Measurements from ENCODE around the gene LYL1.
A peak's percentile ranks its signal among the peaks of the same experiment; 100 is the strongest.

LYL1 gene

DNA sequence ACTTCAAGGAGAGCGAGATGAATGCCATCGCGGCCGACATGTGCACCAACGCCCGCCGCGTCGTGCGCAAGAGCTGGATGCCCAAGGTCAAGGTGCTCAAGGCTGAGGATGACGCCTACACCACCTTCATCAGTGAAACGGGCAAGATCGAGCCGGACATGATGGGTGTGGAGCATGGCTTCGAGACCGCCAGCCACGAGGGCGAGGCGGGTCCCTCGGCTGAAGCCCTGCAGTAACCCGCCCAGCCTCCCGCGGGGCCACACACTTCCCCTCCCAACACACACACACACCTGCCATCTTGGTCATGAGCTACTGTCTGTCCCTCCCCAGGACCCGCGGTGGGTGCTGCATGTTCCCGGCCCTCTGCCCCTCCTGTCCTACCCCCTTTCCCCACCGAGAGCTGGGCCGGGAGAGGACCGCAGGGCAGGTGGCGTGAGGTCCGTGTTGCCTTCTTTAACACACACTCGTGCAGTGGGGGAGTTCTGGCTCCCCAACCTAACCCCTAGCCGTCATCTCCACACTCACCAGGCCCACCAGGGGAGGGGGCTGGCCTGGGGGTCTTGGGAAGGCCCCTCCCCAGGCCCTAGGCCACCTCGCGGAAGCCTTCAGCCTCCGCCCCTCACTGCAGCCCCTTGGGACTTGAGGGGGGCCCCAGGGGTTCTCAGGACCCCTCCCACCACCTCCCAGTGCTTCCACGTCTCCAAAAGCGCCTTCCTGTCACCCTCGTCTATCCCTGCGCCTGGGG is 35.7 kb upstream of the LYL1 start:
- Histone ChIP-seq H3K27ac (replicated peaks) (peak overlapping the region; percentile 50), H3K27me3 (ENCODE audit: insufficient read depth, poor library complexity, severe bottlenecking) (no peaks in the 10 kb centered on the region), H3K4me3 (replicated peaks; ENCODE audit: insufficient read depth, low read length) (no peak overlapping the region)
- DNase-seq (ENCODE audit: low read depth in 1 of 2, low spot score in 1 of 2): no peak
- TF ChIP-seq GABPA (IDR thresholded peaks at IDR 0.05; ENCODE audit: low read depth) (no peak), POLR2AphosphoS5 (IDR thresholded peaks at IDR 0.05; ENCODE audit: low read depth) (peak; percentile 15; the same call in 1 of the 2 replicates), SPI1 (IDR thresholded peaks at IDR 0.05; ENCODE audit: borderline replicate concordance, low read depth) (no peak)
- TF ChIP-seq, protein P1, sequence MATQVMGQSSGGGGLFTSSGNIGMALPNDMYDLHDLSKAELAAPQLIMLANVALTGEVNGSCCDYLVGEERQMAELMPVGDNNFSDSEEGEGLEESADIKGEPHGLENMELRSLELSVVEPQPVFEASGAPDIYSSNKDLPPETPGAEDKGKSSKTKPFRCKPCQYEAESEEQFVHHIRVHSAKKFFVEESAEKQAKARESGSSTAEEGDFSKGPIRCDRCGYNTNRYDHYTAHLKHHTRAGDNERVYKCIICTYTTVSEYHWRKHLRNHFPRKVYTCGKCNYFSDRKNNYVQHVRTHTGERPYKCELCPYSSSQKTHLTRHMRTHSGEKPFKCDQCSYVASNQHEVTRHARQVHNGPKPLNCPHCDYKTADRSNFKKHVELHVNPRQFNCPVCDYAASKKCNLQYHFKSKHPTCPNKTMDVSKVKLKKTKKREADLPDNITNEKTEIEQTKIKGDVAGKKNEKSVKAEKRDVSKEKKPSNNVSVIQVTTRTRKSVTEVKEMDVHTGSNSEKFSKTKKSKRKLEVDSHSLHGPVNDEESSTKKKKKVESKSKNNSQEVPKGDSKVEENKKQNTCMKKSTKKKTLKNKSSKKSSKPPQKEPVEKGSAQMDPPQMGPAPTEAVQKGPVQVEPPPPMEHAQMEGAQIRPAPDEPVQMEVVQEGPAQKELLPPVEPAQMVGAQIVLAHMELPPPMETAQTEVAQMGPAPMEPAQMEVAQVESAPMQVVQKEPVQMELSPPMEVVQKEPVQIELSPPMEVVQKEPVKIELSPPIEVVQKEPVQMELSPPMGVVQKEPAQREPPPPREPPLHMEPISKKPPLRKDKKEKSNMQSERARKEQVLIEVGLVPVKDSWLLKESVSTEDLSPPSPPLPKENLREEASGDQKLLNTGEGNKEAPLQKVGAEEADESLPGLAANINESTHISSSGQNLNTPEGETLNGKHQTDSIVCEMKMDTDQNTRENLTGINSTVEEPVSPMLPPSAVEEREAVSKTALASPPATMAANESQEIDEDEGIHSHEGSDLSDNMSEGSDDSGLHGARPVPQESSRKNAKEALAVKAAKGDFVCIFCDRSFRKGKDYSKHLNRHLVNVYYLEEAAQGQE (IDR thresholded peaks at IDR 0.05; ENCODE audit: insufficient replicate concordance, low read depth): no peak
- TF ChIP-seq, protein P2, sequence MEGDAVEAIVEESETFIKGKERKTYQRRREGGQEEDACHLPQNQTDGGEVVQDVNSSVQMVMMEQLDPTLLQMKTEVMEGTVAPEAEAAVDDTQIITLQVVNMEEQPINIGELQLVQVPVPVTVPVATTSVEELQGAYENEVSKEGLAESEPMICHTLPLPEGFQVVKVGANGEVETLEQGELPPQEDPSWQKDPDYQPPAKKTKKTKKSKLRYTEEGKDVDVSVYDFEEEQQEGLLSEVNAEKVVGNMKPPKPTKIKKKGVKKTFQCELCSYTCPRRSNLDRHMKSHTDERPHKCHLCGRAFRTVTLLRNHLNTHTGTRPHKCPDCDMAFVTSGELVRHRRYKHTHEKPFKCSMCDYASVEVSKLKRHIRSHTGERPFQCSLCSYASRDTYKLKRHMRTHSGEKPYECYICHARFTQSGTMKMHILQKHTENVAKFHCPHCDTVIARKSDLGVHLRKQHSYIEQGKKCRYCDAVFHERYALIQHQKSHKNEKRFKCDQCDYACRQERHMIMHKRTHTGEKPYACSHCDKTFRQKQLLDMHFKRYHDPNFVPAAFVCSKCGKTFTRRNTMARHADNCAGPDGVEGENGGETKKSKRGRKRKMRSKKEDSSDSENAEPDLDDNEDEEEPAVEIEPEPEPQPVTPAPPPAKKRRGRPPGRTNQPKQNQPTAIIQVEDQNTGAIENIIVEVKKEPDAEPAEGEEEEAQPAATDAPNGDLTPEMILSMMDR (IDR thresholded peaks at IDR 0.05; ENCODE audit: insufficient read depth, low read length): no peak

DNA sequence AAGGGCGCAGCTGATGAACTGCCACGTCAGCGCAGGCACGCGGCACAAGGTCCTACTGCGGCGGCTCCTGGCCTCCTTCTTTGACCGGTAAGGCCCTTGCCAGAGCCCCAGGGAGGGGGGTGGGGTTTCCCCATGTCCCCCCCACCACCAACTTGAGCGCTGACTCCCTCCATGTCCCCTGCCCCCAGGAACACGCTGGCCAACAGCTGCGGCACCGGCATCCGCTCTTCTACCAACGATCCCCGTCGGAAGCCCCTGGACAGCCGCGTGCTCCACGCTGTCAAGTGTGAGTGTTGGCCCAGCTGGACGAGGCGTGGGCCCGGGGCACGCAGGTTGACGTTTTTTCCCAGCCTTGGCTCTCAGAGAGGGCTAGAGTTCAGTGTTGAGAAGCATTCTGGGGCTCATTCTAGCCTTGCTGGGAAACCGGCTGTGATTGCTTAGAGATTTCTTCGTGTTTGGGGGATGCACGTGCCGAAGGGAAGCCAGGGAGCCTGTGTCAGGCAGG is 34.7 kb upstream of the LYL1 start:
- DNase-seq (ENCODE audit: low read depth in 1 of 2, low spot score in 1 of 2): no peak
- TF ChIP-seq GABPA (IDR thresholded peaks at IDR 0.05; ENCODE audit: low read depth): no peak
- TF ChIP-seq SPI1 (IDR thresholded peaks at IDR 0.05; ENCODE audit: borderline replicate concordance, low read depth): no peak
- TF ChIP-seq, protein P1 (IDR thresholded peaks at IDR 0.05; ENCODE audit: insufficient replicate concordance, low read depth): no peak
- TF ChIP-seq POLR2AphosphoS5 (IDR thresholded peaks at IDR 0.05; ENCODE audit: low read depth): no peak
- TF ChIP-seq, protein P2 (IDR thresholded peaks at IDR 0.05; ENCODE audit: insufficient read depth, low read length): no peak

DNA sequence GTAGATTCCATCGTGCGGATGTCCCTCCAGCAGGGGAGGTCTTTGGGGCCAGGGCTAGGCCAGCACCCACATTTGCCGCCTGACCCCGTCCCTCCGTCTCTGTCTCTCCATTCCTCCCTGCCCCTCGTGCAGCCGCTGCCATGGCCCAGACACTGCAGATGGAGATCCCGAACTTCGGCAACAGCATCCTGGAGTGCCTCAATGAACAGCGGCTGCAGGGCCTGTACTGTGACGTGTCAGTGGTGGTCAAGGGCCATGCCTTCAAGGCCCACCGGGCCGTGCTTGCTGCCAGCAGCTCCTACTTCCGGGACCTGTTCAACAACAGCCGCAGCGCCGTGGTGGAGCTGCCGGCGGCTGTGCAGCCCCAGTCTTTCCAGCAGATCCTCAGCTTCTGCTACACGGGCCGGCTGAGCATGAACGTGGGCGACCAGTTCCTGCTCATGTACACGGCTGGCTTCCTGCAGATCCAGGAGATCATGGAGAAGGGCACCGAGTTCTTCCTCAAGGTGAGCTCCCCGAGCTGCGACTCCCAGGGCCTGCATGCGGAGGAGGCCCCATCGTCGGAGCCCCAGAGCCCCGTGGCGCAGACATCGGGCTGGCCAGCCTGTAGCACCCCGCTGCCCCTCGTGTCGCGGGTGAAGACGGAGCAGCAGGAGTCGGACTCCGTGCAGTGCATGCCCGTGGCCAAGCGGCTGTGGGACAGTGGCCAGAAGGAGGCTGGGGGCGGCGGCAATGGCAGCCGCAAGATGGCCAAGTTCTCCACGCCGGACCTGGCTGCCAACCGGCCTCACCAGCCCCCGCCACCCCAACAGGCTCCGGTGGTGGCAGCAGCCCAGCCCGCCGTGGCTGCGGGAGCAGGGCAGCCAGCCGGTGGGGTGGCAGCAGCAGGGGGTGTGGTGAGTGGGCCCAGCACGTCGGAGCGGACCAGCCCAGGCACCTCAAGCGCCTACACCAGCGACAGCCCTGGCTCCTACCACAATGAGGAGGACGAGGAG is 32.7 kb upstream of the LYL1 start:
- TF ChIP-seq, protein P2 (IDR thresholded peaks at IDR 0.05; ENCODE audit: insufficient read depth, low read length): no peak
- TF ChIP-seq POLR2AphosphoS5 (IDR thresholded peaks at IDR 0.05; ENCODE audit: low read depth): no peak
- Histone ChIP-seq H3K27me3 (ENCODE audit: insufficient read depth, poor library complexity, severe bottlenecking) (no peaks in the 10 kb centered on the region), H3K4me3 (replicated peaks; ENCODE audit: insufficient read depth, low read length) (no peak overlapping the region), H3K27ac (replicated peaks) (no peak overlapping the region)
- DNase-seq (ENCODE audit: low read depth in 1 of 2, low spot score in 1 of 2): no peak

More for the DNA sequence above, 34.7 kb upstream of the LYL1 start:
- Histone ChIP-seq H3K4me3 (replicated peaks; ENCODE audit: insufficient read depth, low read length) (no peak overlapping the region), H3K27me3 (ENCODE audit: insufficient read depth, poor library complexity, severe bottlenecking) (no peaks in the 10 kb centered on the region), H3K27ac (replicated peaks) (no peak overlapping the region)

Data from HL-60 (cell line).